ENCODE data around the gene P4HA3. TPM values are rescaled to one million over a fixed set of nuclear protein-coding genes. Genes with fewer than 3 reads are reported as not detected.

Gene P4HA3
- 116 and 240 TPM in 2 replicates for total RNA-seq

DNA sequence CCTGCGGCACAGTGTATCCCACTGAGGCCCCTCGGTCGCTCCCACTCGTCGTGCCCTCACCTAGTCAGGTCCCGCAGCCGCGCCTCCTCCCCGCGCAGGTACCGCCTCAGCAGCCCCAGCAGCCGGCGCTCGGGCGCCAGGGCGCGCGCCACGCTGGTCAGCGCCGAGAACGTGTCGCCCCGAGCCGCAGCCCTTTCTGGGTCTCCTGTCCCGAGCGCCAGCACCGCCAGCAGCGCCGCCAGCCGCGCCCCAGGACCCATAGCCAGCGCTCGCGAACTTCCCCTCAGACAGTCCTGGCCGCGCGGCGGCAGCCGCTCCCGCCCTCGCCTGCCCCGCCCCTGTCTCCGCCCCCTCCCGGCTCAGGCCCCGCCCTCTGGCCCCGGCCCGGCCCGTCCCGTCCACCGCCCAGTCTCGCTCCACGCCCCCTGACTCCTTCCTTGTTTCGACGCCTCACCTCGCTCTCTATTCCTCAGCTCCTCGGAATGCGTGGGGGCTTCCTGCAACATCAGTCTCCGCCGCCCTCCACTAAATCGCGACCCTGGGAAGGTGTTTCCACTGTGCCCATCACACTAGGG lies at the start of gene P4HA3:
Gene P4HA3, minus strand, starts transcription at position 289 of the 575 bp plus-strand sequence. Its CDS starts 29 bp downstream, at position 260.

Other genes starting within 250 kb of the P4HA3 start
- 12.5 and 15.9 TPM in 2 replicates for gene C2CD3, start 140.6 kb downstream of the P4HA3 start, total RNA-seq
- 30.0 and 40.6 TPM in 2 replicates for gene PPME1, start 140.4 kb downstream of the P4HA3 start, total RNA-seq
- gene PGM2L1, start 86.8 kb upstream of the P4HA3 start, total RNA-seq: 12.2 and 12.5 TPM in 2 replicates
- gene KCNE3, start 155.9 kb upstream of the P4HA3 start, total RNA-seq: 0.60 and 4.5 TPM in 2 replicates
- gene LIPT2, start 182.1 kb upstream of the P4HA3 start, total RNA-seq: 1.4 and 3.3 TPM in 2 replicates

All from smooth muscle cell of the umbilical artery (primary cell).